Activated CD4-positive, CD25-positive, alpha-beta regulatory T cell treated with anti-CD3 and anti-CD28 coated beads, Interleukin-2, amount 50 U/mL, for 24 hours (primary cell): Measurements from ENCODE around the gene GNG2.

Experiments used
- ATAC-seq, 2 donors: fragments of 150-1000 bp; cut with Tn5 transposase; one replicate each; pipeline ENCODE4 v1.10.0; 2021; ENCODE audit warnings: mild to moderate bottlenecking in 1 of 2, moderate library complexity in 1 of 2

The GNG2 gene

DNA sequence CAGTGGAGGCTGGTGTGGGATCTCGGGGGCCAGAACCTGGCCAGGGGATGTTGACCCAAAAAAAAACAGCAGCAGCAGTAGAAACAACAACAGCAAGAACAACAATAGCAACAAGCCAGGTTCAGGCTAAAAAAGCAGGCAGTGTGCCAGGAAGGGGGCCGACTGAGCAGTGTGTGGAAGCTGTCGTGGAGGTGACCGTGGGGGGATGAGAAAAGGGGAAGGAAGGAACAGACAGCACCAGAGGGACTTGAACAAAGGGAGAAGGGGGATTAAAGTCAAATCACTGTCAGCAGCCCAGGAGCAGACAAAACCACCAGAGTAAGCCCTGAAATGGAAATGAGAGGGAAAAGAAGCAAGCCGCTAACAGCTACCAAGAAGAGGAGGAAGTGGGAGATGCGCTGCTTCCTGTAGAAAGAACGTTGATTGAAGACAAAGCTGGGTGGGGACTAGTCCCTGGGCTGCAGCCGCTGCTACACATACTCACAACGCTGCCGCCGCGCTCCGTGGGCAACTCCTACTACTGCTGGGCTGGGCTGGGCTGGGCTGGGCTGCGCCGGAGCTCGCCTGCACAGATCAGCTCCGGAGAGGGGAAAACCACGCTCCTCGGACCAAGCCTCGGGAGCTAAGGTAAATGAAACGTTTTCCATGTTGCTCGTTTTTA lies at the start of gene GNG2:
TSS of gene GNG2 (plus strand) at position 449 of the 661 bp plus-strand sequence. CDS start 90,067 bp downstream, outside the sequence.
- peak; percentile 88 for ATAC-seq

DNA sequence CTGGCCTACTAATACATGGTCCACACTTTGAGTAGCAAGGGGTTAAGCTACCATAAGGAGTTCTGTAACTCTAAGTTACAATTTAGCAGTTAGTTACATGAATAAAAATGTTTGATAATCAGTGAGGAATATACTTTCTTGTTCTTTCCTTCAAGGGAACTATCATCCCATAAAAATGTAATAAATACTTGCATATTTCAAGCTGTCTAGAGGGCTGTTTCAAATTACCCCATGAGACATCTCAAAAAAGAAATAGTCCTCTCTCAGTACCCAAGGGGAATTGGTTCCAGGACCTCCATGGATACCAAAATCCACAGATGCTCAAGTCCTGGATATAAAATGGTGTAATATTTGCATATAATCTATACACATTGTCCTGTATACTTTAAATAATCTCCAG lies 48.7 kb upstream of the GNG2 start:
- no peak for ATAC-seq

DNA sequence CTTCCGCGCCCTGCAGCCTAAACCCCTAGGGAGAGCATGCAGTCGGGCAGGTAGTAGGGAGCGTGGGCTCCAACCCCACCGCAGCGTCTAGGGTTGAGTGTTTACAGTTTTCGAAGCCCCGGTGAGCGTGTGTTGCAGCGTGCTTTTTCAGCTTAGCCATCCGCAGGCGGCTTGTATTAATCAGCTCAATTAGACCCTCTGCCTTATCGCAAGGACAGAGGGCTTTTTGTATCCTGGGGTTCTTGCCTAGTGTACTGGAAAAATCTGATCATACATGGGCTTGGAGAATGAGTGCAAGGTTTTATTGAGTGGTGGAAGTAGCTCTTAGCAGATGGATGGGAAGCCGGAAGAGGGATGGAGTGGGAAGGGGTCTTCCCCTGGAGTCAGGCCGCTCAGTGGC lies 44.4 kb upstream of the GNG2 start:
- ATAC-seq, result no peak

DNA sequence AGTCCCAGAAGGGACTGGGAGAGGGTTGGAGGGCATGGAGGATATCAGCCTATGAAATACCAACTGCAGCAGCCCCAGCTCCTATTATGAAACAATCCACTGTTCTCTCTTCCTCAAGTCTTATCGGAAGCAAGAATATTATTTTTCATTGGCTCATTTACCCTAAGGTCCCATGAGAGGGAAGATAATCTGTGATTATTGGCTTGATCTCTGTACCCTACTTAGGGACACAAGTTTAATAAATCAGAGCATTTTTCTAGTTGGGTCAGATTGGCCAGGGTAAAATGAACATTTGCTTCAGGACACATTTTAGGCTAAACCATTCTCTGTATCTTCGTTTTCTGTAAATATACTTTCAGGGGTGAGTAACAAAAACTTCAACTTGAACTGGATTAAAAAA lies 43.1 kb upstream of the GNG2 start:
- ATAC-seq, result no peak

DNA sequence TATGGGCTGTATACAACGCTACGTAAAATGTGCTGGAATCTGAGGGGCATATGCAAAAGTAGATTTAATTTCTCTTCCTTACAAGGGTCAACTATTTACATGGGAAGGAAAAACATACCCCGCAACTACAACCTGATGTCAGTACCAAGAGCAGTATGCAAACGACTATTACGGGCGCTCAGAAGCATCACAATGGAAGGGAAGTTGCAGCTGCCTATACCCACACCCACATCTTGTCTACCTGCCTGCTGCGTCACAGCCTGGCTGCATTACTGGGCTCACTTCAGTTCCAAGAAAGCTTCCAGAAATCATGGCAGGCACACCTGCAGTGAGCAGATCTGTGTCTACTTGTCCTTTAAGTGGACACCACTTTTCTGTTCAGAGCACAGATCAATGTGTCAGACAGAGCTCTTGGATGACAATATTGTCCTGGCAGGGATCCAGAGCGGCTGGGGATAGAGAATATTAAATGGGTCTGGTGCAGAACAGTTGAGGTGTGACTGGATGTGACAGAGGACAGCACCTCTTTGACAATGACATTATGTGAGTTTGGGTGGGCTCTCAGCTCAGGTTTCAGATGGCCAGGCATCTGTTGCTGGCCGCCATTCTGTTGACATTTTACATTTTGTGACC lies 41.5 kb upstream of the GNG2 start:
- no peak for ATAC-seq

DNA sequence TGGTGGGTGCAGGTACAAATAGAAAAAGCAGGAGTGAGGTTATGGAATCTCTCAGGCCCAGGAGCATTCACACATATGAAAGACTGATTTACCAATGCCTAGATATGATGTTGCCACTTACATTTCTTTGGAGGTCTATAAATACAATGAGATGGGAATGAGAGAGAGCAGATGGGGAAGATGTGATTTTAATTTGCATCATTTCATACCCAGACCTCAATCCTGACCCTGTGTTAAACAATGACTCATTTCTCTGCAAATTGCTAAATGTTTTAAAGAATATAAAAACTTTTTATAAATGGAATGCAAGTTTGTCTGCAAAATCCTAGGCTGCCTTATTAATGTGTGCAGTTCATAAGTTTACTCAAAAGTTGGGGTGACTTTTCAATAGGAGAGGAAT lies 38.6 kb upstream of the GNG2 start:
- ATAC-seq, result no peak

DNA sequence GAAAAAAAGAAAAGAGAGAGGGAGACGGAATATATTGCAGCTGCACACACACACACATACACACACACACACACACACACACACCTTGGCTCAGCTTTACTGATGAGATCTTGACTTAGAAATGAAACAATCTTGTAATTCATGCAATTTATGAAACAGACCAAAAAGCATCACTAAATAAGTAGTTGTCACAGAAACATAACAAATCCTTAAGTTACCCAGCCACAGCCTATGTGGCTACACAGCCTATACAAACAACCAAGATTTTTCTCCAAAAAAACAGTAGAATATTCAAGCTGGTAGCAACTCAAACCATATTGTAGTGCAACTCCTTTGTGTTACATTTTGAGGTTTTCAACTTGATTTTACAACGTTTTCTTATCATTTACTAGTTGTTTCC lies 37.9 kb upstream of the GNG2 start:
- no peak for ATAC-seq

DNA sequence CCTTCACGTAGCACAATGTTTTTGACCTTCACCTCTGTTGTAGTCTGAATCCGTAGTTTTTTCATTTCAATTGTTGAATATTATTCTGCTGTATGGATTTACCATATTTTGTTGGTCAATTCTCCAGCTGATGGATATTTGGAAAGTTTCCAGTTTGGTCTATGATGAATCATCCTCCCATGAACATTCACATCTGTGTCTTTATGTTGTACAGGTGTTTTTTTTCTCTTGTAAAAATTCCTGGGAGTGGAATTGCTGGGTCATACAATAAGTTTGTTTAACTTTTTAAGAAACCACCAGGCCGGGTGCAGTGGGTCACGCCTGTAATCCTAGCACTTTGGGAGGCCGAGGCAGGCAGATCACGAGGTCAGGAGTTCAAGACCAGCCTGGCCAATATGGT lies 36.7 kb upstream of the GNG2 start:
- ATAC-seq, result no peak

DNA sequence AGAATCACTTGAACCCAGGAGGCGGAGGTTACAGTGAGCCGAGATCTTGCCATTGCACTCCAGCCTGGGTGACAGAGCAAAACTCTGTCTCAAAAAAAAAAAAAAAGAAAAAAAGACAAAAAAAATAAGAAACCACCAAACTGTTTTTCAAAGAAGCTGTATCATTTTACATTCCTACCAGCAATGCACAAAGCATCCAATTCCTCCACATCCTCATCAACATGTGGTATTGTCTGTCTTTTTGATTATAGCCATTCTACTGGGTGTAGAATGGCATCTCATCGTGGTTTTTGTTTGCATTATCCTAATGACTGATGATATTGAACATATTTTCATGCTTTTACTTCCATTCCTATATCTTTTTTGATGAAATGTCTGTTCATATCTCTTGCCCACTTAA lies 36.2 kb upstream of the GNG2 start:
- ATAC-seq, result no peak

DNA sequence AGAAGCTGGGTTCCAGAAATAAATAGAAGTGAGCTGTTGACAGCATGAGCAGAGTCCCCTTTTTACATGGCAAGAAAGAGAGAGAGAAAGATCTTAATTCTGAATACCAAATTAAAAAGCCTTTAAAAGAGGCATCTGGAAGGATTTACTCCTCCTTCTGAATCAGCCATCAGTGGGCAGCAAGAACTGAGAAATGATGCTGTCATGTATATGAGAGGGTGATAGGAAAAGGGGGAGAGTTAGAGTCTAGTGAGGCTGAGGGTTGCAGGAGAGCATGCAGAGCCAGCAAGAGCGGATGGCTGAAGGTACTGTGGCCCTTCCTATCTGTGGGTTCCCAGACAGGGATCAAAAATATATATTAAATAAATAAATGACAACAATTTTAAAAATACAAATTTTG lies 34.5 kb upstream of the GNG2 start:
- ATAC-seq, result no peak

DNA sequence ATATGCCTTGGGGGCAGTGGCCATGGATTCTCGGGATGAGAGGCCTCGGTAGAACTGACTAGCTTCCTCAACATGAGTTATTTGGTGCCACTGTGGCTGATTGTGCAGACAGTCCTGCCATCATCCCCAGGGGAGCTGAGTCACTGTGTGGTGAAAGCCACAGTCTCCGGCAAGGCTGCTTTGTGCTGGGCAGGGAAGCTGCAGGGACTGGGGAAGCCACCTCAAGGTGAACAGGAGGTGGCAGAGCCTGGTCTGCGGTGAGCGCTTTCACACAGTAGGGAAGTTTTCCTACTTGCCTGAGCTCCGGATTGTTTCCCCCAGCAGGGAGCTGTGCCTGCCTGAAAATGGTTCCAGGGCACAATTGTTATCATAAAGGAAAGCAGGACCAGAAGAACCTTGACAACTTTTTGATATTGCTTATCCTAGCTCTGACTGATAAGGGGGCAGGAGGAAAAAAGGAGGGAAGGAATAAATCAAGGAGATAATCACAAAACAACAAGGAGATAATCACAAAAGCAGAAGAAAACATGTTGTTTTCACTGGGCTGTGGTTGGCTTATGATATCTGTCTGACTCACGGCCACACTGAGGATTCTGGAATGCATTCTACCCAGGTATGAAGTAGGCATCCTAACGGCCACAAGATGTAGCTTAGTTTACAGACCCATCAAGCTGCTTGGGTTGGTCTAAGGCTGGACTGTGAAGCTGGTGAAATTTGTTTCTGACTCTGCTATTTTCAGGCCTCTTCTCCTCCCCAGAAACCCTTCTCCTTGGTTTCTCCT lies 32.2 kb upstream of the GNG2 start:
- peak; percentile 98 for ATAC-seq

DNA sequence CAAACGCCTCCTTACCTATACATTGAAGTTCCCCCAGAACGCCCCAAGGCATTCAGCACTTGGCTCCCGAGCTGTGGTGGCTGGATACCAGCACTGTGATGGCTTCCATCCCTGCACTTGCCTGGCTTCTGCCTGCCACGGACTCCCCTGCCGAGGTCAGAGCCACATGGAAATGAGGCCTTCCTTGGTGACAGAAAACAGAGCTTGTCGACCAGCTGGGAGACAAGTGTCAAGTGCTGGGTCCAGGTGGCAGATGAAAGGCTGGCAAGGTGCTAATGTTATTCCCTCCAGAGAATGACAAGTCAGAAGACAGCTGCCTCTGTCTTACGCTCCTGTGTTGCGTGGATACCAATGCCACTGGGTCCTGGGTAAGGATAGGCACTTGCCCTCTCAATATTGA lies 26.2 kb upstream of the GNG2 start:
- no peak for ATAC-seq

DNA sequence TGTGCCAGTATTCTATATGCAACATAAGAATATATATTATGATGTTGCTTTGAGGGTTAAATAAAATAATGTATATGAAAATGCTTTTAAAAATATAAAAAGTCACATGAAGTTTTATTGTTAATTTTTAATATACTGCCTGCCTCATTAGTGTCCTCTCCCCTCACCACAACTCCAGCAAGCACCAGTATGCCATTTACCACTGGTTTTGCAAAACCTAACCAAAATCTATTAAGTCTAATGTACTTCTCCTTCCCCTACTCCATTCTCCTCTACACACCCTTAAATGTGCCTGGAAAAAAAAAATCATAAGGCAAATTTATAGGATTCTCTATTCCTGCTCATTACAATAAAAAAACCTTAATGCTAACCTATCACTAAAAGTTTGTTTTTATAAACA lies 24.0 kb upstream of the GNG2 start:
- no peak for ATAC-seq

DNA sequence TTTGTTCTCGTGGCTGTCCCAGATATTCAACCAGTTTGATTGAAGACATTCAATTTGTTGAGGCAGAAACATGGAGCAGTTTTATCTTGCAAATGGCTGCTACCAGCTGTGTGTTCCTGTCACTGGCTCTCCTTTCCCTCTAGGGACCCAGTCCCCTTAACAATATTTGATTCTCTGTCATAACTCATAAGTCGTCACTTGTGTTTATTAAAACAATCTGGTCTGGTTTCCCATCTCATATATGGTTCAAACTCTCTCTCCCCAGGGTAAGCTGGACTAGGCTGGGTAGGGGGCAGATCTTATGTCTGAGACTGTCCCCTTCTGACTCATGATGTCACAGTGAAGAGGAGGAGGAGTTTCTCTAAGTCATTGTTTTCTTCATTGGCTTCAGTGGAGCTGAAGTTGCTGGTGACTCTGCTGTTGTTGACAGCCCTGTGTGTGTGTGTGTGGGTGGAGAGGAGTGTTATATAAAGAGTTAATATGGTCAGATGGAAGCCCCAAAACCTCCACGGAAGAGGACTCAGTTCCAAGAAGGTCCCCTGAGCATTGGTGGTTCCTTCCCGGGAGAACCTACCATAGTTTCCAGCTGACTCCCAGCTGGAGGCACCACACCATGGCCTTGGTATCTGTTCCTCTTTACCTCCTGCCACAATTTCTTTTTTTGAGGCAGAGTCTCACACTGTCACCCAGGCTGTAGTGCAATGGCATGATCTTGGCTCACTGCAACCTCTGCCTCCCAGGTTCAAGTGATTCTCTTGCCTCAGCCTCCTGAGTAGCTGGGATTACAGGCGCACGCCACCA lies 16.1 kb upstream of the GNG2 start:
- ATAC-seq, result no peak

DNA sequence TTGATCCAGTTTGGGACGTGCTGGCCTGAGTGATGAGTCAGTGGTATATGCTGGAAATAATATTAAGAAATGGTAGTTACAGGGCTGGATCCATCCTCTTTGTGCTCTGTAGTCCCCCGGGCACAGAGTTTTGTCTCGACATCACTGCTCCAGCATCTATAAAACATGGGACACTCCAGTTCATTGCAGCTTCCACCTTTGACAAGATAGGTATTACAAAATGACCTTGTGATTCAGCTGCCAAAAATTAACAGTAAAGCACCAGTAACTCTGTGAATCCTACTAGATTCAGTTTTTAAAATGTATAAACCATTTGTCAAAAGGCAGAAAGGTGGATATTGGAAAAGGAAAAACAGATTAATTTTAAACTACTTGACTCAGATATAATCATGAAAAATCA lies 14.6 kb upstream of the GNG2 start:
- no peak for ATAC-seq

DNA sequence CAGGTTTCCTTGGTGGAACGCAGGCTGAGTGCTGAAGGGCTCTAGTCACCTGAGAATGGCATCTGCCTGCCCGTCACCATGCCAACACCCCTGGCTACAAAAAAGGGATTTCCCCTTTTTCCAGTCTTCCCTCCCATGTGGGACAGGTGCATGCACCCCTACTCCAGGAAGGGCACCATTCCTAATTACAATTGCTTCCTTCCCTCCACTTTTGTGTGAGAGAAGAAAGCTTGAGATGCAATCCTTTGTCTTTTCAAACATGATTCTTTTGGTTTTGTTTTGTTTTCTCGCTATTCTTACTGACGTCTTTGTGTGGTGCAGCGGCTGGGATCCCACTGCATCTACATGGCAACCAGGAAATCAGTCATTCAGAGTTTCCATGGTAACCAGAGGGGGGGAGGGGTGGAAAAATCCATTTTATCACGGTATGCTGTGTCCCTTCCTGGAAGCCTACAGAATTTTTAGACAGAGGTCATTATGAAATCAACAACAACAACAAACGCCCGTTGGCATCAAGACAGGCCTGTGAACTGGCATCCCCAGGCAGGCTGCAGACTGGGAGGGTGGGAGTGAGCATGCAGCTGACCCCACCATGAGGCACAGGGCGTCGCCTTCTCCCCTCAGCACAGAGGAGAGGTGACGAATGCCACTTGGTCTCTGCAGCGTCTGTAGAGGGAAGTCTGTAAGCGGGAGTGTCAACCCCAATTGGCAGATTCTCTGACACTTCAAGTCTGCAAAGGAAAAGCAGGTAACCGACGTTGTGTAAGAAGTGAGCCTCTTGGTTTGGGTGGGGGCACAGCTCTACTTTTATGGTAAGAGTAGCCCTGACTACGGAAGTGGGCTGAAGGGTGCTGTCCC lies 13.6 kb upstream of the GNG2 start:
- peak; percentile 81 for ATAC-seq

DNA sequence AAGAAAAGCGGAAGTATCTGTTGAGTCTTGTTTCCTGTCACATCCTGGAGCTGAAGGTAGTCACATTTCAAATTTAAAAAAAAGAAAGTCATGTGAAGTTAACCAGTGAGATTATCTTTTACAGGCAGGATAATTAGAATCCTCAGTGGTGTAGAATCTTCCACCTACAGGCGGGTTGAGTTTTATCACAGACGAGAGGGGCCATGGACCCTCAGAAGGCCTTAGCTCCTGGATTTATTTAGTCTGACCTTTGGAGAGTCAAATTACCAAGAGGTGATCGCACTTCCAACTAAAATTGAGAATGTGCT lies 13.0 kb upstream of the GNG2 start:
- no peak for ATAC-seq

DNA sequence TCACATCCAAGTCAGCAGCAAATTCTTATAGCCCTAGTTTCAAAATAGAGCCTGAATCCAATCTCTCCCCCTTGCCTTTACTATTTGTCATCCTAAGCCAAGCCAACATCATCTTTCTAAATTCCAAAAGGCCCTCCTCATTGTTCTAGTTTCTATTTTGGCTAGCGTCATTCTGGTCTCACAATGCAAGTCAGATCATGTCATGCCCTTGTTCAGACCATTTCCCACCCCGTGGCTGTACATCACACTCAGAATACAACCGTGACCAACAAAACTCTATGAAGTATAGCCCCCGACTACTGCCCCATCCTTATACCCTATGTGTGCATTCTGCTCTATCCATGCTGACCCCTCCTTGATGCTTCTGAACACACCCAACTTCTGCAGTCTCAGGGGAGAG lies 12.3 kb upstream of the GNG2 start:
- ATAC-seq, result no peak

DNA sequence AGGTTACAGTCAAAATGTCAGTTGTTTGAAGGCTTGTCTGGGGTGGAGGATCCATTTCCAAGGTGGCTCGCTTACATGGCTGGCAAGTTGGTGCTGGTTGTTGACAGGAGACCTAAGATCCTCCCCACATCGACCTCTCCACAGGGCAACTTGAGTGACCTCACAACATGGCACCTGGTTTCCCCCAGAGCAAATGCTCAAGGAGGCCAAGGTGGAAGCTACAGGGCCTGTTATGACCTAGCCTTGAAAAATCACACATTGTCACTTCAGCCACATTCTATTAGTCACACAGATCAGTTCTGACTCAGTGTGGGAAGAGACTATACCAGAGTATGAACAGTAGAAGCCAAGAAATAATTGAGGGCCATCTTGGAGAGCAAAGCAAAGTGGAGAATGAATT lies 11.3 kb upstream of the GNG2 start:
- peak; percentile 70 to 72 for ATAC-seq

DNA sequence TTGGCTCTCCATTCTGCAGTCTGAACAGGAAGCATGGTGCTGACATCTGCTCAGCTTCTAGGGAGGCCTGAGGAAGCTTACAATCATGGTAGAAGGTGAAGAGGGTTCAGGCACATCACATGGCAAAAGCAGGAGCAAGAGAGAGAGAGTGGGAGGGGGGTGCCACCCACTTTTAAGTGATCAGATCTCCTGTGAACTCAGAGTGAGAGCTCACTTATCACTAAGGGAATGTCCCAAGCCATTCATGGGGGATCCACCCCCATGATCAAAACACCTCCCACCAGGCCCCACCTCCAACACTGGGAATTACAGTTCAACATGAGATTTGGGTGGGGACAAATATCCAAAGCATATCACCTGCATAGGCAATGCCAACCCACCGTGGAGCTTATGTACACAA lies 9.8 kb upstream of the GNG2 start:
- no peak for ATAC-seq

DNA sequence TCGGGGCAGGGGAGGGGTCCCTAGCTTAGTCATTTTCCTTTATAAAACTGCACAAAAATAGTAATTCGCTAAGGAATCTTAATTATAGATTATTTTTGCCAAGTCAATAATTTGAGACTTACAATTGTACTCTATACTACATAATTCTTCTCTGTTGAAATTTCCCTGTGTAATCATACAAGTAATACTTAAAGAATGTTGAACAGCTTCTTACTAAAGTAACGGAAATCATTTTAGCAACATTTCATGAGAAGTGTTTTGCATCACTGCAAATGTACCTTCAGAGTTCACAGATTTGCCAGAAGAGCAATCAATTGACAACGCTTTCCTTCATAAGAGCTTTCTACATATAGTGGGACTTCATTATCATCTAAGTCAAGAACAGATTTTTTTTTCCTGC lies 7.9 kb upstream of the GNG2 start:
- no peak for ATAC-seq

DNA sequence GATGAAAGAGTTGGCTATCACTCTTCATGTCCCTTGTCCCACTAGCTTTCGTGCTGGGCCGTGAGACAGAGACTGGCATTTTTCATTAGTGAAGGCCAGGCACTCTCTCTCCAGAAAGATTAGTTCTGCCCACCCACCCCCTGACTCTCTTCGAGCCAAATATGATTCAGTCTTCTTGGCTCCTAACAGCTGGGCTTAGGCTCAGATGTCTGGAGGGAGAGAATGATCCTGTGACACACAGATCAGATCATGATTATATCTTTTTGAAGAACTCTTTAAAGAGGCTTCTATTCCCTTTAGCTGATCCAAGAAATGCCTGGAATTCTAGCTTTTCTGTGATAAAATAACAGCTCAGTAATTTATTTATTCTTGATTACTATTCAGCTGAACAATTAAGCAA lies 5.2 kb upstream of the GNG2 start:
- no peak for ATAC-seq
